GM21447 (cell line): ENCODE data around the gene CENPVL2.
"Not testable (repeated sequence)": the region's sequence is repeated elsewhere in the genome, so short reads cannot be mapped to it uniquely, and the experiment has no call there.

Experiments
- ATAC-seq: cut with Tn5 transposase; IDR thresholded peaks from one replicate; pipeline ENCODE4 v1.9.1; 2021; ENCODE audit not compliant: unreplicated experiment

CENPVL2 gene

DNA sequence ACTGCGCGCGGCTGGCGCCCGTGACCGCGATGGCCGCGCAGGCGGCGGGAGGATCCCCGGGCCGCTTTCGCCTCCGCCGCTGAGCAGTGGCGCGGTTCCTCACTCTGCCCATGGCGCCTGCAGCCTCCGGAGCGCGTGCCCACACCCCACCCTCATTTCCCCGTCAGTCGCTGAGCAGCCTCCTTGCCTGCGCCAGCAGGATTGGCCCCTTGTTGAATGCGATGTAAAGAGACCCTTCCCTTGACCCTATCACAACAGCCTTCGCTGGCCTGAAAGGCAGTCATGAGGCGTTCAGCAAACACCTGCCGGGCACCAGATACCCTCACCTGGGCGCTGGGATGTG lies at the start of gene CENPVL2:
CENPVL2 (minus strand) TSS at position 112 of the 343 bp plus-strand sequence; CDS start at position 112, 0 bp downstream.
- not testable (repeated sequence) for ATAC-seq

DNA sequence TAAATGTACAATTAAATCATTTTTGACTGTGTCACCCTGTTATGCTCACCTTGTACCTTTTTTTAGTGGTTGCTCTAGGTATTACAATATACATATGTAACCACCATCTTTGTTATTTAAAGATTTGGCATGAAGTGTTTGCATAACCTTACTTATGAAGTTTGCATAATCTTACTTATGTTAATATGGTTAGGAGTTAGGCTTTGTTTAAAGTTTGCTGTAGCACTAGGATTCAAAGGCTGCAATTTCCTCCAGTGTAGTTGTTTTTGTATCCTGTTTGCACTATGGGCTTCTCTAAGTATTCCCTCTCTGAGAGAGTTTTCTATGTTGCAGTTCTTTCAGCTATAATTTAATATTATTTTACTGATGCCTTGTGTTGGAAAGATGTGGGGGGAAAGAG lies 45.6 kb upstream of the CENPVL2 start:
- ATAC-seq: no peak

DNA sequence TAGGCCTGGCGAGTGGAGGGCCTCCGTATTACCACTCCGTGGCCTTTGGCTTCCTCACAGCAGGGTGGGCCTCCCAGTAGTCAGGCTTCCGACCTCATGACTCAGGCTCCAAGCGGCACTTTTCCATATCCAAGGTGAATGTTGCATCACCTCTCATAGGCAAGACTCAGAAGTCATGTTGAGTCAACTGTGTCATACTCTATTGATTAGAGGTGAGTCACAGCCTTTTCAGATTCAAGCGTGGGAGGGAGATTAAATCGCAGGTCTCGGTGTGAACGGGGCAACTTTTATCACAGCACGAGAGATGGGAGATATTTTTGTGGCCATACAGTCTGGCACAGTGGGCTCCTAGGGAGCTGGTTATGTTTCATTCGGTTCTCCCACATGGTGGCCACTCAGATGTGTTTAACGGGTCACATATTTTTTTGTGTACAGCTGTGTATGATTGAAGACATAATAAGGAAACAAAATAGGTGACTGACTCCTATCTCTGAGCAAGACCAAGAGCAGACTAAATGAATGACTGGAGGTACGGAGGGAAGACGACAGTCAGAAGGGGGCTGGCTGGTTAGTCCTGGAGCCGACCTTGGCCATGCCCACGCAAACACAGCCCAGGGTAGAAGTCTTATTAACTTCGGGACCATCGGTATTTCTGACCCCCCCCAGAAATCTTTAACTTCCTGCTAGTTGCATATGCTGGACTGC lies 30.5 kb upstream of the CENPVL2 start:
- not testable (repeated sequence) for ATAC-seq

DNA sequence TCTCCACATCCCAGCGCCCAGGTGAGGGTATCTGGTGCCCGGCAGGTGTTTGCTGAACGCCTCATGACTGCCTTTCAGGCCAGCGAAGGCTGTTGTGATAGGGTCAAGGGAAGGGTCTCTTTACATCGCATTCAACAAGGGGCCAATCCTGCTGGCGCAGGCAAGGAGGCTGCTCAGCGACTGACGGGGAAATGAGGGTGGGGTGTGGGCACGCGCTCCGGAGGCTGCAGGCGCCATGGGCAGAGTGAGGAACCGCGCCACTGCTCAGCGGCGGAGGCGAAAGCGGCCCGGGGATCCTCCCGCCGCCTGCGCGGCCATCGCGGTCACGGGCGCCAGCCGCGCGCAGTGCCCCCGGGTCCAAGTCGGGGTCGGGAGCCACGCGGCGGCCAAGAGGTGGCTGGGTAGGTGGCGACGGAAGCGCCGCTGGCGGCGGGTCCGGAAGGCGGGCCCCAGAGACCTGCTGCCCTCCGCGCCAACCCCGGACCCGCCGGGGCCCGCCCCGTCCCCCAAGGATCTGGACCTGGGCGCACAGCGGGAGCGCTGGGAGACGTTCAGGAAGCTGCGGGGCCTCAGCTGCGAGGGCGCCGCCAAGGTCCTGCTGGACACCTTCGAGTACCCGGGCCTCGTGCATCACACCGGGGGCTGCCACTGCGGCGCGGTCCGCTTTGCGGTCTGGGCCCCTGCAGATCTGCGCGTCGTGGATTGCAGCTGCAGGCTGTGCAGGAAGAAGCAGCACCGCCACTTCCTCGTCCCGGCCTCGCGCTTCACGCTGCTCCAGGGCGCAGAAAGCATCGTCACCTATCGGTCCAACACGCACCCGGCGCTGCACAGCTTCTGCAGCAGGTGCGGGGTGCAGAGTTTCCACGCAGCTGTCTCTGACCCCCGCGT lies 27.9 kb upstream of the CENPVL2 start, which contains the start of gene CENPVL1:
CENPVL1 (plus strand) TSS at position 236 of the 888 bp plus-strand sequence; CDS start at position 236, 0 bp downstream.
- not testable (repeated sequence) for ATAC-seq

DNA sequence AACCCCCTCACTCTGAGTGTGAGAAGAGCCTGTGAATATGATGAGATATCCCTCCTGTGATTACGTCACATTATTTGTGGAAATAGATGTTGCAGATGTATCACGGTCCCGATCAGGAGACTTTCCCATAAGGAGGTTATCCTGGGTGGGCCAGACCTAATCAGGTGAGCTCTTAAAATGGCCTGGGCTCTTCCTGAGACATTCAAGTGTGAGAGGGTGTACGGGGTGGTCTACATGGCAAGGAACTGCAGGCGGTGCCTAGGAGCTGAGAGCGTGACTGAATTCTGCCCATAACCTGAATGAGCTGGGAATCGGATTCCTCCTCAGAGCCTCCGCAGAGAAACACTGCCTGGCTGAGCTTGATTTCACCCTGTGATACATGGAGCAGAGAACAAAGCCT lies 14.8 kb upstream of the CENPVL2 start:
- ATAC-seq: no peak

DNA sequence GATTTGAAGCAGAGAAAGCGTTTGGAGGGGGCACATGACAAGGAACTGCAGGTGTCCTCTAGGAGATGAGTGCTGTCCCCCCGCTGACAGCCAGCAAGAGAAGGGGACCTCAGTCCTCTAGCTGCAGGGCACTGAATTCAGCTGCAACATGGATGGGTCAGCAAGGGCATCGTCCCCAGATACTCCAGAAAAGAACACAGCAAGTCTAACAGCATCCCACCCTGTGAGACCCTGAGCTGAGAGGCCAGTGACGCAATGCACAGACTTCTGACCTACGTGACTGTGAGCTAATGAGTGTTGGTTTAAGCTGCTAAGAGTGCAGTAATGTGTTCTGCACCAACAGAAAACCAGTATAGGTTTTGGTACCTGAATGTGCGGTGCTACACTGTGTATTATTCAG lies 11.6 kb upstream of the CENPVL2 start:
- no peak for ATAC-seq

DNA sequence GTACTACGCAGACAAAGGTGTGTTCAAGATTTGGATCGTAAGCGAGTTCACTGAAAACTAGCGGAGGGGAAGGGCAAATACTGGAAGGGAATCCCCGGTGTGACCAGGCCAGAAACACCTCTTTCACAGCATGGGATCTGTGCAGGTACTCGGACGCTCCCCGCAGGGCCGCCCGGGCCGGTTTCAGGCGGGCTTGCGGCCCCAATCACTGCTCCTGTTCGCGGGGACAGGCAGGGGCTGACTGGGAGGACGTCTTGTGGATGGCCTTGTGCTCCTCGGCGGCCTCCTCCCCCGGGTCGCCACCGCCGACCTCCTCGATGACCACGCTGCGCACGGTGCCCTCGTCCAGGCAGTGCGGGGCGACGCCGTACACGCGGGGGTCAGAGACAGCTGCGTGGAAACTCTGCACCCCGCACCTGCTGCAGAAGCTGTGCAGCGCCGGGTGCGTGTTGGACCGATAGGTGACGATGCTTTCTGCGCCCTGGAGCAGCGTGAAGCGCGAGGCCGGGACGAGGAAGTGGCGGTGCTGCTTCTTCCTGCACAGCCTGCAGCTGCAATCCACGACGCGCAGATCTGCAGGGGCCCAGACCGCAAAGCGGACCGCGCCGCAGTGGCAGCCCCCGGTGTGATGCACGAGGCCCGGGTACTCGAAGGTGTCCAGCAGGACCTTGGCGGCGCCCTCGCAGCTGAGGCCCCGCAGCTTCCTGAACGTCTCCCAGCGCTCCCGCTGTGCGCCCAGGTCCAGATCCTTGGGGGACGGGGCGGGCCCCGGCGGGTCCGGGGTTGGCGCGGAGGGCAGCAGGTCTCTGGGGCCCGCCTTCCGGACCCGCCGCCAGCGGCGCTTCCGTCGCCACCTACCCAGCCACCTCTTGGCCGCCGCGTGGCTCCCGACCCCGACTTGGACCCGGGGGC lies 567 bp downstream of the CENPVL2 start:
- not testable (repeated sequence) for ATAC-seq

DNA sequence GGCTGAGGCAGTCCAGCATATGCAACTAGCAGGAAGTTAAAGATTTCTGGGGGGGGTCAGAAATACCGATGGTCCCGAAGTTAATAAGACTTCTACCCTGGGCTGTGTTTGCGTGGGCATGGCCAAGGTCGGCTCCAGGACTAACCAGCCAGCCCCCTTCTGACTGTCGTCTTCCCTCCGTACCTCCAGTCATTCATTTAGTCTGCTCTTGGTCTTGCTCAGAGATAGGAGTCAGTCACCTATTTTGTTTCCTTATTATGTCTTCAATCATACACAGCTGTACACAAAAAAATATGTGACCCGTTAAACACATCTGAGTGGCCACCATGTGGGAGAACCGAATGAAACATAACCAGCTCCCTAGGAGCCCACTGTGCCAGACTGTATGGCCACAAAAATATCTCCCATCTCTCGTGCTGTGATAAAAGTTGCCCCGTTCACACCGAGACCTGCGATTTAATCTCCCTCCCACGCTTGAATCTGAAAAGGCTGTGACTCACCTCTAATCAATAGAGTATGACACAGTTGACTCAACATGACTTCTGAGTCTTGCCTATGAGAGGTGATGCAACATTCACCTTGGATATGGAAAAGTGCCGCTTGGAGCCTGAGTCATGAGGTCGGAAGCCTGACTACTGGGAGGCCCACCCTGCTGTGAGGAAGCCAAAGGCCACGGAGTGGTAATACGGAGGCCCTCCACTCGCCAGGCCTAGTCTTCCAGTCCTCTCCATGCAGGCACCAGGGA lies 2.8 kb downstream of the CENPVL2 start:
- not testable (repeated sequence) for ATAC-seq

DNA sequence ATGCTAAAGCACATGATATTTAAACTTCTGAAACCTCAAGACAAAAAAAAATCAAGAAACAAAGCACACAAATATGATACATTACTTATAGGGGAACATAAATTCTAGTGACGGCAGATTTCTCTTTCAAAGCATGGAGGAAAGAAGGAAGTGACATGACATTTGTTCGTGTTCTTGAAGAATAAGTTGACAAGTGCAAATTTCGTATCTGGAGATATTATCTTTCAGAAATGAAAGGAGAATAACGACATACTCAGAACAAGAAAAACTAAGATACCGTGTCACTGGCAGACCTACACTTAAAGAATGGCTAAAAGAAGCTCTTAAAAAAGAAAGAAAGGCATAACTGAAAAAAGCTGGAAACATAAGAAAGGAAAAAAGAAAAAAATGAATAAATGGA lies 16.6 kb downstream of the CENPVL2 start:
- ATAC-seq: no peak

DNA sequence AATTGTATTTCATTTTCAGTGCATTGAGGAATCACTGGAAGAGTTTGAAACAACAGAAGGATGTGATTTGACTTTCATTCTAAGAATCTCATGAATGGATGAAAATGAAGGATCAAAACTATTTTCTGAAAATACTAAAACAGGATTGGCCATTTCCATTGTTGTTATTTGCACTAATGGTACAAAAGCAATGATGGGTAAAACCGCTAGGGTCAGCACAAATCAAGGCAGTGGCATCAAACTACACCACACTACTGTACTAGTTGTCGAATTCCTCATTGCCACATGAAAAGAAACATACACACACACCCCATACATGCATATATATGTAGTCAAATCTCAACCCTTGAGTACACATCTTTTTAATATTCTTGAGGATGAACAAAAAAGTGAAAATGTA lies 39.3 kb downstream of the CENPVL2 start:
- ATAC-seq: no peak

DNA sequence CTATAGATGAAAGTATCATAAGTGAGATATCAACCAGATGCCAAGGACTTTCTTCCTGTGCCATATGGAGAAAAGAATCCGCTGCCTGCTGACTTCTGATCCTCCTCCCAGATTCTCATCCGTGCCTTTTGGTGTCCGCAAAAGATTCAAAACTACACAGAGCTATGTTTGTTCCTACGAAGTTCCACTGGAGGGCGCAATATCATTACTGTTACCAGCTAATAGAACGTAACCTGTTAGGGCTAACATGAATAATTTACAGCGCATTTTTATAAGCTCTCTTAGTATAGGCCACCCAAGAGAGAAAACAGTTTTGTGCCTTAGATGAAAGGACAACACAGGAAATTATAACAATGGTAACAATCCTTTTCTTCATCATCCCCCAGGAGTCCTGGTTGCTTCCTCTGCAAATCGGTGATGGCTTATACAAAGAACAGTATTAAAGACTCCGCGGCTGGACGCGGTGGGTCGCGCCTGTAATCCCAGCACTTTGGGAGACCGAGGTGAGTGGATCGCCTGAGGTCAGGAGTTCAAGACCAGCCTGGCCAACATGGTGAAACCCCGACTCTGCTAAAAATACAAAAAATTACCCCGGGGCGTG lies 41.1 kb downstream of the CENPVL2 start:
- ATAC-seq: no peak

DNA sequence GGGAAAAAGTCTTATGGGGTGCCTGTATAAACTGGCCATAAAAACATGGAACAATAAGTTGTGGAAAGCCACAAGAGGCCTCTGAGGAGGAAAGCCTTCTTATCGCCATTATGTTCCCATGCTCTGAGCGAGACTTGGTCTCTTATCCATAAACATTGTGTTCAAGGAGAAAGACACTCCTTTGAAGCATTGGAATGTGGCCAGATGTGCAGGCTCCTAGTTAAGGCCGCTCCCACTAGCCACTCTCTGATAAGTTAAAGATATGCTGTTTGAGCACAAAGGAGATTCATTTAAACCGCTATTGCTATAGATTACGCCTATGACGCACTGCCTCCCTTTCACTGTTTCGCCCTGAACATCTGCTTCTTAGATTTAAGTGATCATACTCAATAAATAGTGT lies 46.1 kb downstream of the CENPVL2 start:
- ATAC-seq: not testable (repeated sequence)
